HL-60 (cell line): ENCODE data around the gene DPF3.

Experiments
- DNase-seq, 2 experiments: peaks; one replicate each; pipeline ENCODE4 v3.0.0-alpha.2; 2010 to 2020; ENCODE audit warnings: low read depth in 1 of 2, low spot score in 1 of 2
- H3K27ac ChIP-seq: fragments of 250-450 bp; sonication (Bioruptor Pico); replicated peaks from 2 replicates; pipeline ENCODE4 v1.5.1; 2020; ENCODE audit warnings: mild to moderate bottlenecking, moderate library complexity
- H3K27me3 ChIP-seq: fragments of 250-450 bp; sonication (Bioruptor Pico); 2 replicates; pipeline ENCODE4 v1.5.1; 2021; ENCODE audit warnings: mild to moderate bottlenecking, moderate library complexity; ENCODE audit not compliant: insufficient read depth, poor library complexity, severe bottlenecking
- H3K4me3 ChIP-seq: replicated peaks from 2 replicates; pipeline ENCODE4 v1.5.1; 2011; ENCODE audit warnings: mild to moderate bottlenecking, control low read depth, low read length; ENCODE audit not compliant: insufficient read depth
- GABPA ChIP-seq: IDR thresholded peaks from 2 replicates; pipeline ENCODE4 v1.6.1; 2012; ENCODE audit warnings: low read depth
- POLR2AphosphoS5 ChIP-seq: IDR thresholded peaks from 2 replicates; pipeline ENCODE4 v1.6.1; 2012; ENCODE audit warnings: low read depth
- REST ChIP-seq: IDR thresholded peaks from 2 replicates; pipeline ENCODE4 v1.6.1; 2012; ENCODE audit warnings: low read depth; ENCODE audit not compliant: insufficient replicate concordance
- SPI1 ChIP-seq: IDR thresholded peaks from 2 replicates; pipeline ENCODE4 v1.6.1; 2012; ENCODE audit warnings: low read depth, mild to moderate bottlenecking, borderline replicate concordance
- TF ChIP-seq, protein P1 (sequence below): IDR thresholded peaks from one replicate; pipeline ENCODE4 v1.5.1; 2011; ENCODE audit warnings: low read length, control low read depth, inconsistent platforms; ENCODE audit not compliant: insufficient read depth

The DPF3 gene

GRCh38 chr14:72849222-72849621 is 44.7 kb downstream of the DPF3 start:
- Histone ChIP-seq H3K27me3 (no peaks in the 10 kb centered on the region), H3K4me3 (no peak overlapping the region), H3K27ac (no peak overlapping the region)
- TF ChIP-seq, protein P1, sequence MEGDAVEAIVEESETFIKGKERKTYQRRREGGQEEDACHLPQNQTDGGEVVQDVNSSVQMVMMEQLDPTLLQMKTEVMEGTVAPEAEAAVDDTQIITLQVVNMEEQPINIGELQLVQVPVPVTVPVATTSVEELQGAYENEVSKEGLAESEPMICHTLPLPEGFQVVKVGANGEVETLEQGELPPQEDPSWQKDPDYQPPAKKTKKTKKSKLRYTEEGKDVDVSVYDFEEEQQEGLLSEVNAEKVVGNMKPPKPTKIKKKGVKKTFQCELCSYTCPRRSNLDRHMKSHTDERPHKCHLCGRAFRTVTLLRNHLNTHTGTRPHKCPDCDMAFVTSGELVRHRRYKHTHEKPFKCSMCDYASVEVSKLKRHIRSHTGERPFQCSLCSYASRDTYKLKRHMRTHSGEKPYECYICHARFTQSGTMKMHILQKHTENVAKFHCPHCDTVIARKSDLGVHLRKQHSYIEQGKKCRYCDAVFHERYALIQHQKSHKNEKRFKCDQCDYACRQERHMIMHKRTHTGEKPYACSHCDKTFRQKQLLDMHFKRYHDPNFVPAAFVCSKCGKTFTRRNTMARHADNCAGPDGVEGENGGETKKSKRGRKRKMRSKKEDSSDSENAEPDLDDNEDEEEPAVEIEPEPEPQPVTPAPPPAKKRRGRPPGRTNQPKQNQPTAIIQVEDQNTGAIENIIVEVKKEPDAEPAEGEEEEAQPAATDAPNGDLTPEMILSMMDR: no peak
- TF ChIP-seq GABPA: no peak
- no peak for TF ChIP-seq REST
- no peak for TF ChIP-seq POLR2AphosphoS5
- no peak for TF ChIP-seq SPI1
- DNase-seq: no peak

- no peak for DNase-seq
- TF ChIP-seq GABPA (no peak), SPI1 (no peak)
- Histone ChIP-seq H3K4me3 (no peak overlapping the region), H3K27me3 (no peaks in the 10 kb centered on the region), H3K27ac (no peak overlapping the region)
Measured at GRCh38 chr14:72847721-72848120, 46.2 kb downstream of the DPF3 start.

- Histone ChIP-seq H3K27ac (no peak overlapping the region), H3K4me3 (no peak overlapping the region), H3K27me3 (no peaks in the 10 kb centered on the region)
- TF ChIP-seq SPI1: no peak
- TF ChIP-seq GABPA: no peak
- TF ChIP-seq REST: no peak
- TF ChIP-seq POLR2AphosphoS5: no peak
- TF ChIP-seq, protein P1: no peak
- DNase-seq: no peak
Measured at GRCh38 chr14:72845683-72846082, 48.2 kb downstream of the DPF3 start.

DNA sequence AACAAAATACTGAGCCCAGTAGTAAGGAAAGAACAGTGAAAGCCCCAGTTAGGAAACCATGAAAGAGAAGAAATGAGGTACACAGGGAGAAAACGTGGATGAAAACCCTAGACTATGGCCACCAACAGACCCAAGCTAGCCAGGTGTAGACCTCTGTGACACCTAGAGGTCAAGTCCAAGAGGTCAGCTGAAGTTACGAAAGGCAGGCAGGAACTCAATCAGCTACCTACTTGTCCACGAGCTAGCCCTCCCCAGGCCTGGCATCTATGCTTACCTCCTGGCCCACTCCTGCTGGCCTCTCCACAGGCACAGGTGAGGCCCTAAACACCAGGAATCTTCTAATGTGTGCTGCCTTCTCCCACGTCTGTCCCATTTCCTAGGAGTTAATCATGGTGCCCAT is 48.7 kb downstream of the DPF3 start:
- no peak for DNase-seq
- no peak for TF ChIP-seq REST
- no peak for TF ChIP-seq SPI1
- no peak for TF ChIP-seq POLR2AphosphoS5
- TF ChIP-seq GABPA: no peak
- TF ChIP-seq, protein P1: no peak
- no peak overlapping the region for H3K4me3 ChIP-seq
- no peak overlapping the region for H3K27ac ChIP-seq
- no peaks in the 10 kb centered on the region for H3K27me3 ChIP-seq
